VCaP (cell line): ENCODE results near the gene HBA1.
"Not testable (repeated sequence)": the region's sequence is repeated elsewhere in the genome, so short reads cannot be mapped to it uniquely, and the experiment has no call there.

Experiments used
- H3K27ac ChIP-seq: fragments of 450-650 bp; 2 replicates; pipeline ENCODE4 v1.5.1; 2017
- TF ChIP-seq, protein P1 (sequence below): fragments of 450-650 bp; conservative IDR thresholded peaks from 2 replicates; pipeline ENCODE4 v1.5.1; 2017; ENCODE audit warnings: mild to moderate bottlenecking, moderate library complexity

HBA1 gene

DNA sequence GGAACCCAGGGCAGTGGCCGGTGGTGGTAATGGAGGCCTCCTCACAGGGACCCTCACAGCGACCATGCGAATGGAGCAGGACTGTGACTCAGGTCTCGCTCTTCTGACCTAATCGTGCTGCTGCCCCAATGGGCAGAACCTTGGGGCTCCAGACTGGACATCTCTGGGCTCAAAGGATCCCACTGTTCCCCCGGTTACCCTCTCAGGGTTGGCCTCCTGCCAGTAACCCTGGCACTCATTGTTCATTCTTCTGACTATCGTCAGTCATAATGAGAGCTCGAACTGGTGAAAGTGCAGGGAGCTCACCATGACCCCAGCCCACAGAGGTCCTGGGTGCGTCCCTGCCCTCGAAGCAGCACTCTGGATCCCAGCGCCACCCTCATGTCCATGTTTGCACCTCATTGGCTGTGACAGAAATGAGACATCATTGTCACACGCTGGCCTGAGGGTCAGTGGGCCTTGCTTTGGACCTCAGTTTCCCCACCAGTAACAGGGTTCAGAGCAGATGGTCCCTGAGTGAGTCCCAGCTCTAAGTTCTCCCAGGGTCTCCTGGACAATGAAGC is 34.0 kb upstream of the HBA1 start:
- TF ChIP-seq, protein P1, sequence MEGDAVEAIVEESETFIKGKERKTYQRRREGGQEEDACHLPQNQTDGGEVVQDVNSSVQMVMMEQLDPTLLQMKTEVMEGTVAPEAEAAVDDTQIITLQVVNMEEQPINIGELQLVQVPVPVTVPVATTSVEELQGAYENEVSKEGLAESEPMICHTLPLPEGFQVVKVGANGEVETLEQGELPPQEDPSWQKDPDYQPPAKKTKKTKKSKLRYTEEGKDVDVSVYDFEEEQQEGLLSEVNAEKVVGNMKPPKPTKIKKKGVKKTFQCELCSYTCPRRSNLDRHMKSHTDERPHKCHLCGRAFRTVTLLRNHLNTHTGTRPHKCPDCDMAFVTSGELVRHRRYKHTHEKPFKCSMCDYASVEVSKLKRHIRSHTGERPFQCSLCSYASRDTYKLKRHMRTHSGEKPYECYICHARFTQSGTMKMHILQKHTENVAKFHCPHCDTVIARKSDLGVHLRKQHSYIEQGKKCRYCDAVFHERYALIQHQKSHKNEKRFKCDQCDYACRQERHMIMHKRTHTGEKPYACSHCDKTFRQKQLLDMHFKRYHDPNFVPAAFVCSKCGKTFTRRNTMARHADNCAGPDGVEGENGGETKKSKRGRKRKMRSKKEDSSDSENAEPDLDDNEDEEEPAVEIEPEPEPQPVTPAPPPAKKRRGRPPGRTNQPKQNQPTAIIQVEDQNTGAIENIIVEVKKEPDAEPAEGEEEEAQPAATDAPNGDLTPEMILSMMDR: no peak
- no peak overlapping the region for H3K27ac ChIP-seq

DNA sequence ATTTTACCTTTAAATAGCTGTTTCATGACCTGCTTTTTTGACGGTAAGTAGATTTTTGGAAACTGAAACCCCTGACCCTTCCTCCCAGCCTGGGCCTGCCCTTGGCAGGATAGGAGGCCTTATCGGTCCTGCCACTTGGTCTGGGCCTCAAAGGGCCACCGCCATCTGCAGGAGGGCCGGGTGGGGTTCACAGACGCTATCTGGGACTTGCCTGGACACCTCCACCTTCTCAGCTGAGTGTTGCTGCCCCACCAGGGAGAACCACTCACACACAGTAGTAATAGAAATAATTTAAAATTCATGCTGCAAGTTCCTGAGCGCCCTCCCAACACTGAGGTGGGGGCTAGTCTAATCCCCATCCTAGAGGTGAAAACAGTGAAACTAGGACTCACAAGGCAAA is 33.4 kb upstream of the HBA1 start:
- no peak overlapping the region for H3K27ac ChIP-seq
- TF ChIP-seq, protein P1: no peak

DNA sequence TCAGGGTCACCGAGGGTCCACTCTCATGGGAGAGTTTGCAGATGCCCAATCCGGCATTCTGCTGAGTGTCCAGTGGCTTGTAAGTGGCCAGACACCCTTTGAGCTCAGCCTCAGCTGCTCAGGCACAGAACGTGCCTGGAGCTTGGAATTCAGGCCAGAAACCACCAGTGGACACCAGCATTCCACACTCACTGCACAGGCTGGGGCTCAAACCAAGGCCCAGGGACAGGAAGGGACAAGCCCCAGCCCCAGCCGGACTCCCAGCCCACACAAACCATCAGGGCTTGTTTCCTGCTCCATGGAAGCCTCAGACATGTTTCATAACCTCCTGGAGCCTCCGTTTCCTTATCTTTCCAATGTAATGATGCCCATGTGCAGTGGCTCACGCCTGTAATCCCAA is 33.0 kb upstream of the HBA1 start:
- TF ChIP-seq, protein P1: no peak

DNA sequence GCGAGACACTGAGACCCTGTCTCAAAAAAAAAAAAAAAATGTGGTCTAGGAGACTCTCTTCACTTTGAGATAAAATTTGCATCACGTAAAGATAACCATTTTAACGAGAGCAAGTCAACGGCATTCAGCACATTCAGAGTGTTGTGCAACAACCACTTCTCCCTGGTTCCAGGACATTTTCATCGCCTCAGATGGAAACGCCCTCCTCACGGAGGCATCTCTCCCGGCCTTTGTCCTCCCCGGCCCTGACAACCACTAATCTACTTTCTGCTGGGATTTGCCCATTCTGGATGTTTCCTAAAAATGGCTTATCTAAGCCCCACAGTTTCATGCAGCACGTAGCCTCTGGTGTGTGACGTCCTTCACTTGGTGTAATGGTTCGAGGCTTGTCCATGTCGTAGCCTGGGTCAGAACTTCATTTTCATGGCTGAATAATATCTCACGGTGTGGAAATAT is 31.7 kb upstream of the HBA1 start:
- TF ChIP-seq, protein P1: no peak
- H3K27ac ChIP-seq: no peak overlapping the region

More for the DNA sequence above, 33.0 kb upstream of the HBA1 start:
- no peak overlapping the region for H3K27ac ChIP-seq

DNA sequence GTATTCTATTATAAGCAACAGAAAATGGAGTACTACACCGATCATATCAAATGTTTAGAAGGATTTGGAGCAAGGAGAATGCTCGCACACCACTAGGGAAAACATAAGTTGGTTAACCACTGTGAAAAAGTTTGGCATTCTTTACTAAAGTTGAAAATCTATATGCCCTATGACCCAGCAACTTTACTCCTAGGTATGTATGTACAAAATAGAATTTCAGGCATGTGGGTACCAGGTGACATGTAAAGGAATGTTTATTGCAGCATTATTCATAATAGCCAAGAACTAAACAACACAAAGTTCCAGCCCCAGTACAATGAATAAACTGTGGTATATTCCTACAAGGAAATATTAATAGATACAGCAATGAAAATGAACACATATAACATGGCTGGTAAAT is 29.8 kb upstream of the HBA1 start:
- TF ChIP-seq, protein P1: no peak
- H3K27ac ChIP-seq: no peak overlapping the region

DNA sequence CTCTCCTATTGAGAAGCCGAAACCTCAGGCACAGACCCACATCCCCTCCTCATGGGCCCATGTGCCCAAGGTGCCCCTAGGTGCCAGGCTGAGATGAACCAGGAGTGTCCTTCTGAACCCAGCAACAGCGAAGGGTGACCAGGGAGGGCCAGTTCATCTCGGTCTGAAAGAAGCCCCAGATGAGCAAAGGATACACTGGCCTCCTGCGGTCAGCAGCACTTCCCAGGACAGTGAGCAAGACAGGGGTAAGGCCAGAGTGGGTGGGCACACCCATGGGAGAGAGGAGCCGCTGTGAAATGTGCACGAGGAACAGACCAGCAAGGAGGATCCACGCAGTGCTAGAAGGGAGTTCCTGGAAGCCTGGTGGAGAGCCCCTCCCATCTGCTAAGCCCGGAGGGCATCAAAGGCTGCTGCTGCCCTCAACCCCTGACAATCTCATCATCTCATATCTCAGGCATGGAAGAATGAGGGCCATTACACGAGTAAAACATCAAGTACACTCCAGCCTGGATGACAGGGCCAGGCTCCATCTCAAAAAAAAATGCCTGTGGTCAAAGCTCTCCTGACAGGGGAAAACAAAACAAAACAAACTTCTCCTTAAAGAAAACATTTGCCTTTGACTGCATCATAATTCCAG is 27.3 kb upstream of the HBA1 start:
- TF ChIP-seq, protein P1: no peak
- no peak overlapping the region for H3K27ac ChIP-seq

DNA sequence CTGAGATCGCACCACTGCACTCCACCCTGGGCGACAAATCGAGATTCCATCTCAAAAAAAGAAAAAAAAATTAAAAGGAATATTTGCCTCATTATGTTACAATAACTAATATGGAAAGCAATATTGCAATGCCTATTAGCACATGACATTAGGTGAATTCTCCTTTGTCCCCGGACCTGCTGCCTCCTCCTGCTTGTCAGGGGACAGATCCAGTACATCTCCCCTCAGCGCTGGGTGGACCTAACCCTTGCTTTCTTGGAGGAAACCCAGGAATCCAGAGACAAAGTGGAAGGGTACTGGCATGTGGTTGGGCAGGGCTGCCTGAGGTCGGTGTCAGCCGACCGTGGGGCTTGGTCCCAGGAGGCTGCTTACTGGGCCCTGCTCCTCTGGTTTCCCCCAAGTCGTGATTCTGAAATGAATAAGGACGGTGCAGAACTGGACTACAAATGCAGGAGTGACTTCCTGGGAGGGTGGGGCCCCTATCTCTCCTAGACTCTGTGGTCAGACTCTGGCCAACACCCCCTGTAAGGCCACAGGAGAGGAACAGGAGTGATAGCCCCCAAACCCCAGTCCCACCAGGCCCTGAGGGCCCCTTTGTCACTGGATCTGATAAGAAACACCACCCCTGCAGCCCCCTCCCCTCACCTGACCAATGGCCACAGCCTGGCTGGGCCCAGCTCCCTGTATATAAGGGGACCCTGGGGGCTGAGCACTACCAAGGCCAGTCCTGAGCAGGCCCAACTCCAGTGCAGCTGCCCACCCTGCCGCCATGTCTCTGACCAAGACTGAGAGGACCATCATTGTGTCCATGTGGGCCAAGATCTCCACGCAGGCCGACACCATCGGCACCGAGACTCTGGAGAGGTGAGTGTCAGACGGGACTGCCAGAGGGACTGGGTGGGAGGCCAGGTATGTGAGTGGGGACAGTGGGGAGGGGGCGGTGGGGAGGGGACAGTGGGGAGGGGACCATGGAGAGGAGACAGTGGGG is 24.0 kb upstream of the HBA1 start, which contains the start of gene HBZ:
TSS of gene HBZ (plus strand) at position 504 of the 988 bp plus-strand sequence. CDS start at position 770, 266 bp downstream.
- no peak within 1 kb of the TSS for H3K27ac ChIP-seq
- TF ChIP-seq, protein P1: no peak

DNA sequence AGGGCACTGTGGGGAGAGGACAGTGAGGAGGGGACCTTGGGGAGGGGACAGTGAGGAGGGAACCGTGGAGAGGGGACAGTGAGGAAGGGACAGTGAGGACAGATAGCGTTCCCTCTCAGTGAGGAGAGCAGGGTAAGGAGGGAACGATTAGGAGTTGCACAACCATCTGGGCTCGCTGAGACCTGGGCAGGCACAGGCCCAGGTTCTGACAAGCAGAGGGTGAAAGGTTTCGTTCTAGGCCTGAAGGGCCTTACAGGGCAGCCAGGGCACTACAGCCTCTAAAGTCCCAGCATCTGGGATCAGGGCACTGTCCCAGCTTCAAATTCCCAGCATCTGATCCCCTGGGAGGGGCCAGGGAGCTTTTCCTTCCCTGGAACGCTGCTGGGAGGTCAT is 23.4 kb upstream of the HBA1 start:
- not testable (repeated sequence) for H3K27ac ChIP-seq

DNA sequence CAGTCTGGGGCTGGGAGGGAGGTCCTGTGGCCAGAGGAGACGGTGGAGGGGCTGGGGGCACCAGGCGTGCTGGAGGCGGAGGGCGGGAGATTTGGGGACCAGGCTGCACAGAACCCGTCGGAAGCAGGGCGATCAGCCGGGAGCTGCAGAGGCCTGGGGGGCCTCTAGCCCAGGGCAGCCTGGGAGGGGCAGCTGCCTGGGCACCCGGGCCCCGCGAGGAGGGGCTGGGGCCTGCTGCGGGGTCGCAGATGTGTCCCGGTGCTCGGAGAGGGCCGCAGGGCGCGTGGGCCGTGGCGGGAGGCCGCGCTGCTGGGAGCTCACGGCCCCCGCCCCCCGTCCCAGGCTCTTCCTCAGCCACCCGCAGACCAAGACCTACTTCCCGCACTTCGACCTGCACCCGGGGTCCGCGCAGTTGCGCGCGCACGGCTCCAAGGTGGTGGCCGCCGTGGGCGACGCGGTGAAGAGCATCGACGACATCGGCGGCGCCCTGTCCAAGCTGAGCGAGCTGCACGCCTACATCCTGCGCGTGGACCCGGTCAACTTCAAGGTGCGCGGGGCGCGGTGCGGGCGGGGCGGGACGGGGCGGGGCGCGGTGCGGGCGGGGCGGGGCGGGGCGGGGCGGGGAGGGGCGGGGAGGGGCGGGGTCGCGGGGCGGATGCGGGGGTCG is 22.8 kb upstream of the HBA1 start:
- not testable (repeated sequence) for H3K27ac ChIP-seq
